Measurements from ENCODE around the gene ACSM2B.

ACSM2B gene

GRCh38 chr16:20617271-20617670, 41.1 kb upstream of the ACSM2B start:
- Histone ChIP-seq H3K9me2 (ENCODE audit: low read depth, low read length) (no peaks in the 10 kb centered on the region), H3K27me3 (ENCODE audit: insufficient read depth, low read length) (no peaks in the 10 kb centered on the region), H2AFZ (ENCODE audit: low read length) (no peak overlapping the region), H3K9ac (ENCODE audit: low read length) (no peak overlapping the region), H4K20me1 (ENCODE audit: insufficient read depth, low read length) (no peaks in the 10 kb centered on the region), H3K4me2 (ENCODE audit: low read length) (no peak overlapping the region), H3F3A (ENCODE audit: insufficient read depth, low read length) (no peaks in the 10 kb centered on the region), H3K36me3 (ENCODE audit: insufficient read depth, low read length) (no peaks in the 10 kb centered on the region), H3K79me2 (ENCODE audit: insufficient read depth, low read length) (no peaks in the 10 kb centered on the region), H3K27ac (ENCODE audit: low read depth, low read length, poor library complexity, severe bottlenecking) (no peak overlapping the region), H3K4me1 (ENCODE audit: insufficient read depth, low read length, severe bottlenecking) (no peaks in the 10 kb centered on the region), H3K4me3 (ENCODE audit: low read depth, low read length, poor library complexity, severe bottlenecking) (no peak overlapping the region), H3K9me3 (ENCODE audit: low read length) (no peaks in the 10 kb centered on the region)
- no peak for TF ChIP-seq EZH2 (IDR thresholded peaks at IDR 0.05; ENCODE audit: borderline replicate concordance, low read length)
- no peak for TF ChIP-seq CTCF (IDR thresholded peaks at IDR 0.05; ENCODE audit: low read length)

- no peak overlapping the region for H3K4me2 ChIP-seq (ENCODE audit: low read length)
- H3K79me2 ChIP-seq (ENCODE audit: insufficient read depth, low read length) = no peaks in the 10 kb centered on the region
- TF ChIP-seq CTCF (IDR thresholded peaks at IDR 0.05; ENCODE audit: low read length) (no peak), EZH2 (IDR thresholded peaks at IDR 0.05; ENCODE audit: borderline replicate concordance, low read length) (no peak)
- no peaks in the 10 kb centered on the region for H3K27me3 ChIP-seq (ENCODE audit: insufficient read depth, low read length)
- no peak overlapping the region for H3K9ac ChIP-seq (ENCODE audit: low read length)
- no peak overlapping the region for H2AFZ ChIP-seq (ENCODE audit: low read length)
- no peaks in the 10 kb centered on the region for H3K36me3 ChIP-seq (ENCODE audit: insufficient read depth, low read length)
- H3K4me3 ChIP-seq (ENCODE audit: low read depth, low read length, poor library complexity, severe bottlenecking) = no peak overlapping the region
- no peaks in the 10 kb centered on the region for H3K9me3 ChIP-seq (ENCODE audit: low read length)
- H3F3A ChIP-seq (ENCODE audit: insufficient read depth, low read length) = no peaks in the 10 kb centered on the region
- no peaks in the 10 kb centered on the region for H3K9me2 ChIP-seq (ENCODE audit: low read depth, low read length)
- H3K4me1 ChIP-seq (ENCODE audit: insufficient read depth, low read length, severe bottlenecking) = no peaks in the 10 kb centered on the region
- no peak overlapping the region for H3K27ac ChIP-seq (ENCODE audit: low read depth, low read length, poor library complexity, severe bottlenecking)
- H4K20me1 ChIP-seq (ENCODE audit: insufficient read depth, low read length) = no peaks in the 10 kb centered on the region
Observed at GRCh38 chr16:20614186-20615141, 38.3 kb upstream of the ACSM2B start.

GRCh38 chr16:20613481-20614185, 37.5 kb upstream of the ACSM2B start:
- Histone ChIP-seq H3K9me3 (ENCODE audit: low read length) (no peaks in the 10 kb centered on the region), H3K36me3 (ENCODE audit: insufficient read depth, low read length) (no peaks in the 10 kb centered on the region), H2AFZ (ENCODE audit: low read length) (no peak overlapping the region), H3K4me1 (ENCODE audit: insufficient read depth, low read length, severe bottlenecking) (no peaks in the 10 kb centered on the region), H3K4me3 (ENCODE audit: low read depth, low read length, poor library complexity, severe bottlenecking) (no peak overlapping the region), H3K27me3 (ENCODE audit: insufficient read depth, low read length) (no peaks in the 10 kb centered on the region), H4K20me1 (ENCODE audit: insufficient read depth, low read length) (no peaks in the 10 kb centered on the region), H3K9ac (ENCODE audit: low read length) (no peak overlapping the region), H3K79me2 (ENCODE audit: insufficient read depth, low read length) (no peaks in the 10 kb centered on the region), H3F3A (ENCODE audit: insufficient read depth, low read length) (no peaks in the 10 kb centered on the region), H3K9me2 (ENCODE audit: low read depth, low read length) (no peaks in the 10 kb centered on the region), H3K27ac (ENCODE audit: low read depth, low read length, poor library complexity, severe bottlenecking) (no peak overlapping the region), H3K4me2 (ENCODE audit: low read length) (no peak overlapping the region)
- TF ChIP-seq EZH2 (IDR thresholded peaks at IDR 0.05; ENCODE audit: borderline replicate concordance, low read length) (no peak), CTCF (IDR thresholded peaks at IDR 0.05; ENCODE audit: low read length) (no peak)

Data from OCI-LY1 (cell line).